ENCODE data around the gene GNAO1.

GNAO1 gene

GRCh38 chr16:56198755-56199114 lies 7.4 kb downstream of the GNAO1 start:
- no peak for DNase-seq

DNA sequence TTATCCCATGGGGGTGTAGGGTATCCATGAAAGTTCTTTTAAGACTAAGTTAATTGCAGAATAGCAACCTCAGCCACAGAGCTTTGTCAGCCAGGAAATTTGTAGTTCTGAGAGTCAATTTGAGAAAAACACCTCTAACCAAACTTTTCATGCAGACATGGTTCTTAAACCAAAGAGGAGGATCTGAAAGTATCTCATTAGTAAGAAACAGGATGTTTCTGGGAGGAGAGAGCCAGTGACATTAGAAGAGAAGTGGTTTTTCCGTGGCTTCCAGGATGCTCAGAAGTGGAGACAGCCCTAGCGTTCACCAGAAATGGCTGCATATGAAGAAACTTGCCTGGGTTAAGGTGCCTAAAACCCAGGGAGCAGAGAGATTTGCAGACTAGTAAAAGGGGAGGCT lies 7.9 kb downstream of the GNAO1 start:
- peak; percentile 53 for DNase-seq

DNA sequence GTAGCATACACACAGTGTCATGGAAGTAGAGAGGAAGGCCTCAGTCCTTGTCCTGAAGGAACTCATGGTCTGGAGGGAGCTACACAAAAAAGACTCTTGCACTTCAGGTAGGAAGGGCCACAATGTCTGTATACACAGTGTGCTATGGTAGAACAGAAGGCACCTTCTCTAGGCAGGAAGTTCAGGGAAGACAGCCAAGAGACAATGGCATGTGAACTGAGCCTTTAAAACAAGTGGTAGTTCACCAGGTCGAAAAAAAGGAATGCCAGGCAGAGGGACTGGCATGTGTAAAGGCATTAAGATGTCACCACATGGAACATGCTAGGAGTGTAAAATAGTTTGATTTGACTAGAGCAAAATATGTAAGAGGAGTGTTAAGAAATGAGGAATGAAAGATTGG lies 9.7 kb downstream of the GNAO1 start:
- DNase-seq = no peak

DNA sequence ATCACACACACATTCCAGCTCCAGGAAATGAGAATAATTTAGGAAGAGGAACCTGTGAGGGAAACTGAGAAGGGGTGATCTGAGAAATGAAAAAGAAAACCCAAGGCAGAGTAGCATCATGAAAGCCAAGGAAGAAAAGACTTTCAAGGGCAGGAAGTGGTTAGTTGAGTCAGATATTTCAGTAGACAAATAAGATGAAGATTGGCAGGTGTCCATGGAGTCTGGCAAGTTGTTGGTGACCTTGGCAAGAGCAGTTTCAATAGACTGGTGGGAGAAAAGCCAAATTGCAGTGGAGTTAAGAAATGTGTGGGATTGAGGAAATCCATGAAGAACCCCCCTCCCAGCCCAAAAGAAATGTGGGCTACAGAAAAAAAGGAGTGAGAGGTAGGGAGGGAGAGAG lies 10.7 kb downstream of the GNAO1 start:
- DNase-seq = peak; percentile 46

DNA sequence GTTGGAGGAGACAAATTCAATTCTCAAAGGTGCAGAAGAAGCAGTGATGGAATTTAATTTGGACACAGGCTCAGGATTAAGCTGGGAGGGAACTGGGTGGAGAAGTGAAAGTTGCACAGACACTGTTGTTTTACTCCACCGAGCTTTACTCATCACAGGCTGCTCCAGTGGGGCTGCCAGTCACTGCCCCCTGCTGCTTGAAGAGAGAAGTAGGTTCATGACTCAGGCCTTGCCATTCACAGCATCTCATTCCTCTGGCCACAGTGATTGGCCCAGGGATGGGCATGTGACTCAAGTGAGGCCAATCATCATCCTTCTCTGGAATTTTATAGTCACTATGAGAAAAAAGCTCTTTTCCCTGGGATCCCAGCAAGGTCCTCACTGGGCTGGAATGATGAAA lies 11.8 kb downstream of the GNAO1 start:
- DNase-seq = peak; percentile 72

DNA sequence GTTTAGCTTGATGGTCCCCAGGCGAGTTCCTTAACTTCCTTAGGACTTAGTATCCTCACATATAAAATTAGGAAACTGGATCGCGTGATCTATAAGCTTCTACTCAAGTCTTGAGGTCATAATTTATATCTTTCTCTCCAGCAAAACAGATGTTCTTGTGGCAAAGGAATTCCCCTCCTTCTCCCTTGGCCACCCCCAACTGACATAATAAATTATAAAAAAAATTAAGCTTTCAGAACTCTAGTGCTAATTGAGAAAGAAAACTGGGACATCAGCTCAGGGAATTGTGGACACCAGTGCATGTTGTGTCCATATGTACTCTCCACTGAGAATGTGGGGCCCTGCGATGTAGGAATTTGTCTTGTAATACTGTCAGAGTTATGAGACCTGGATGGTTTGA lies 13.5 kb downstream of the GNAO1 start:
- no peak for DNase-seq

GRCh38 chr16:56206951-56207350 lies 15.7 kb downstream of the GNAO1 start:
- DNase-seq = no peak

DNA sequence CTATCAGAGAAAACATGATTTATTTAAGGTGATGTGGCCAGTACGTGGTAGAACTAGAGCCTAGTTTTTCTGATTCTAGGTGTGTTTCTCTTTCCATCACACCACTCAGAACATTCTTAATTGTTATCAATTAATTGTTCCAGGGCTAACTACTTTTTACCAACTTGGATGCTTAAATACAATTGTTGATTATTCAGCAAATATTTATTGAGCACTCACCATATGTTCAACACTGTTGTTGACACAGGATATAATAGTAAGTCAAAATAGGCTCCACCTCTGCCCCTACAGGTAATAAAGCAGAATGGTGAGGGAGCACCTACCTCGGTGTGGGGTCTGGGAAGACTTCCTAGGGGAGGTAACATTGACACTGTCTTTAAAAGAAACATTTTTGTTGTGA lies 16.1 kb downstream of the GNAO1 start:
- no peak for DNase-seq

DNA sequence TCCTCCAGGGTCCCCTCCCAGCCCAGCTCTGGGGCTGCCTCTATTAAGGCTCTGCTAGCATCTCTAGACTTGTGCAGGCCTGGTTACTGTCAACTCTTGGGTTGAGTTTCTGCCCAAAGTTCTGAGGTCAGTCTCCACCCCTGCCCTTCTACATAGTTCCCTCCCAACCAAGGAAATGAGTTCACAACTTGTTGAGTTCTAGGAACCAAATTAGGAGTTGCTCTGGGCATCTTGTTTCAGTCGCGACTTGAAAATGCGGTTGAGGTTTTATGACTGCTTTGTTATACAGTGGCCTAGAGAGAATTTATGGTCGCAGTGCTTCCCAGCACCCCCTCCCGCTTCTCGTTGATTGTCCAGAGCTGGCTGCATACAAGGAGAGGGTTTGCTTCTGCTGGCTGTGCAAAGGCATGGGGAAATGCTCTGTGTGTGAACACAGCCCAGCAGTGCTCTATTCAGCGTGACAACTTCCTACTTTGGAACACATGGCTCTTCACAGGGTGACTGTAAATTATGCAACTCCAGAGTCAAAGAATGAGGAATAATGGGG lies 20.2 kb downstream of the GNAO1 start:
- no peak for DNase-seq

GRCh38 chr16:56212144-56212543 lies 20.9 kb downstream of the GNAO1 start:
- DNase-seq = no peak

- DNase-seq = no peak
Measured at GRCh38 chr16:56221995-56222394, 30.7 kb downstream of the GNAO1 start.

DNA sequence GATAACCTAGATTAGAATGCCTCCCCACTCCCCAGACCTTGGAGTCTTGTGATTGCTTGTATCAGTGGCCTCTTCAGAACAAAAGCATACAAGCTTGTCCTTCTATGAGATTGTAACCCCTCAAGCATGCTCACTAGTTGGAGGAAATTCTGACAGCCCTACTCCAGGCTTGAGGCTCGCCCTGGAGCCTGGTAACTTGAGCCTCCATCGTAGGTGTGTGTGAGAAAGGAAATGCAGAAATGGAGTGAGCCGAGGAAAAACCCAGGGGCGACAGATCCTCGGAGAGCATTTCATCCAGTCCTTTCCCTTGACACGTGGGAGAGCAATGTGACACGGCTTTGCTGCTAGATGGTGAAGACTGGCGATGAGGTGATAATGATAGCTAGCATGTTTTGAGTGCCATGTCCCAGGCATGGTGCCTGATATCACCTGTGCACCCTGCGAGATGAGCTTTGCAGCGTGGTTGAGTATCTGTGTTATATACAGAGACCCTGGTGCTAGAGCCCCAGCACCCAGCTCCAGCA lies 31.2 kb downstream of the GNAO1 start:
- no peak for DNase-seq

- DNase-seq = no peak
Measured at GRCh38 chr16:56225017-56225742, 33.9 kb downstream of the GNAO1 start.

- no peak for DNase-seq
Measured at GRCh38 chr16:56226187-56226586, 34.9 kb downstream of the GNAO1 start.

- DNase-seq = no peak
Measured at GRCh38 chr16:56226845-56227525, 35.7 kb downstream of the GNAO1 start.

DNA sequence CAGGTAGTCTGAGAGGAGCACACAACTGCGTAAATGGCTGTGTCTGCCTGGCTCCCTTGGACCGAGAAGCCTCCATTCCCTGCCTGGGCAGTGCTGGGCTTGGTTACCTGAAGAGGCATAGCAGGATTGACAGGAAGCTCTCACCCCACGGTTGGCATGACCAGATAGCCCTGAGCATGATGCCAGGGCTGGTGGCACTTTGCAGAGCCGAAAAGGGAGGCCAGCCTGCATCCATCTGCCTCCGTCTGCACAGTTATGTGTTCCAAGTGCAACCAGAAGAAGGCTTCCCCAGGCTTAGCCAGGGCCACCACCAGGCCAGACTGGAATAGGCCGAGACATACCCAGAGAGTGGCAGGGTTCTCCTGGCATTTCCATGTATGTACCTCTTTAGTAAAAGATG lies 36.6 kb downstream of the GNAO1 start:
- DNase-seq = no peak

DNA sequence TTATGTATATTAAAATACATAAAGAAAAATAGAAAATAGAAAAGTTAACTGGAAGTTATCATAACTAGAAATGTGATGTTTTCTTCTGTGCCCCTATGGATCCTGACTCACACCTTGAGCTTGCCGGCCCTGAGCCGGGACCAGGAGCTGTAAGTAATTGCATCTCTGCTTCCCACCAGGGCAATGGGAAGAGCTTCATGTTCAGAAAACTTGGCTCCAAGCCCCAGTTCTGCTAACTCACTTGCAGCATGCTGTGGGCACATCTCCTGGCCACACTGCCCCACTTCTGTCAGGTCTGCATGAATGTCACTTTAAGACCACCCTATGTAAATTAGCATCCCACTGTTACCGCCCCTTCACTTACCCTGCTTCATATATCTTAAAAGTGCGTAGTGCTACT lies 37.2 kb downstream of the GNAO1 start:
- no peak for DNase-seq

- no peak for DNase-seq
Measured at GRCh38 chr16:56233795-56234566, 42.7 kb downstream of the GNAO1 start.

DNA sequence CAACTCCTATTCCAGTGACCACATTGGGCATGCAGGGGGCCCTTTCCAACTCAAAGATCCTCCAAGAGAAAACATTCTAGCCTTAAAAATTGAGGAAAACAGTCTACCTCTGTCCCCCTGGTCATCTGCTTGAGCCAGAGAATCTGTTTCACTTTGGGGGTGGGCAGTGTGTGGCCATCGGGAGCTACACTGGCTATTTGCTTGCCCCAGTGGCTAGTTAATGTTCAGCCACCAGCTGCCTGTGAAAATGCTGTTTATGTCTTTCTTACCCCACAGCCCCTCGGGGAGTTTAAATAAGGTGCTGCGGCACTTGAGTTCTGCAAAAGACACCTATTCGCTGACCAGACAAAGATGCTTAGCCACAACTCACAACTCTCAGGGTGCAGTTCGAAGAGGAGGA lies 43.4 kb downstream of the GNAO1 start:
- no peak for DNase-seq

DNA sequence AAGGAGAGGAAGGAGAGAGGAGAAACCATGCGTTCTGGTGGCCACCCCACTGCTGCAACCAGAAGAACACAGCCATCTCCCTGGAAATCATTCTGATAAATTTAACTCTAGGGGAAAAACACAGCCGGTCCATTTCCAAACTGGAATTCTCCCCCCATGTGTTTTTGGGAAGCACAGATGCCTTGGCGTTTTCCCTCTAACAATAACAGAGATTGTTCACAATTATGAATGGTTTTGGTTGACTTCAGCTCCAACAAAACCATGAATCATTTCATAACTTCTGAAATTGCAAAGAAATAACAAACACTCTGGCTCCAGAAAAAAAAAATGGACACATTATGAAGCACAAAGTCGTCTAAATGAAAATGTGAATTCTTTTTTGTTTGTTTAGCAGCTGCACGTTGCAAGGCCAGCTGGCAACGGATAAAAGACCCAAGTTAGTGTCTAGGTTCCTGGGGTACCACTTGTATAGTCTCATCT lies 46.2 kb downstream of the GNAO1 start:
- DNase-seq = no peak

DNA sequence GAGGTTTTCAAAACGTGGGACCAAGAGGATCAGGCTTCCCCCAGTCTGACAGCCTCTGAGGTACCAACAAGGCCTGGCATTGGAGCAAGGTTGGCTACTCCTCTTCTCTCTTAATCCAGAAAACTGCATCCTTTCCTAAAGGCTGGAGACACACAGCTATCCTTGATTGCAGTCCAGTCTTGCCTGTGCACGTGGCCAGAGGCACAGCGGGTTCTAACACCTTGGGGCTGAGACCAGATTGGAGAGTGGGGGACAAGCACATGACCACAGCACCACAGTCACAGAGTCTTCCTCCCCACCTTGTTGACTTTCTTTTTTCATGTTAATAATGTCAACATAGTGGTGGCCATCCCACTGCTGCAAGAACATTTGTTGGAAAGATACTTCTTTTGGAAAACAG lies 46.9 kb downstream of the GNAO1 start:
- no peak for DNase-seq

GRCh38 chr16:56241596-56241995 lies 50.3 kb downstream of the GNAO1 start:
- no peak for DNase-seq

GRCh38 chr16:56242740-56243139 lies 51.5 kb downstream of the GNAO1 start:
- DNase-seq = no peak

Measured in stimulated activated CD4-positive, alpha-beta T cell treated with anti-CD3 and anti-CD28 coated beads, Interleukin-15, amount 100 ng/mL, for 24 hours (primary cell).